SU-DHL-6 (cell line): ENCODE data around the gene APOL4.

Experiments used
- EZH2phosphoT487 ChIP-seq: fragments of 200-600 bp; sonication (generic), shearing (Covaris generic); conservative IDR thresholded peaks from 2 replicates; pipeline ENCODE4 v1.6.1; 2018; ENCODE audit warnings: mild to moderate bottlenecking, antibody characterized with exemption, low read length, moderate library complexity, mixed read lengths
- TF ChIP-seq, protein P1 (sequence below): fragments of 200-600 bp; sonication (generic); IDR thresholded peaks from one replicate; pipeline ENCODE4 v1.5.1; 2017; ENCODE audit warnings: antibody characterized with exemption, mild to moderate bottlenecking, low read length, moderate library complexity; ENCODE audit not compliant: insufficient read depth, poor library complexity, severe bottlenecking

DNA sequence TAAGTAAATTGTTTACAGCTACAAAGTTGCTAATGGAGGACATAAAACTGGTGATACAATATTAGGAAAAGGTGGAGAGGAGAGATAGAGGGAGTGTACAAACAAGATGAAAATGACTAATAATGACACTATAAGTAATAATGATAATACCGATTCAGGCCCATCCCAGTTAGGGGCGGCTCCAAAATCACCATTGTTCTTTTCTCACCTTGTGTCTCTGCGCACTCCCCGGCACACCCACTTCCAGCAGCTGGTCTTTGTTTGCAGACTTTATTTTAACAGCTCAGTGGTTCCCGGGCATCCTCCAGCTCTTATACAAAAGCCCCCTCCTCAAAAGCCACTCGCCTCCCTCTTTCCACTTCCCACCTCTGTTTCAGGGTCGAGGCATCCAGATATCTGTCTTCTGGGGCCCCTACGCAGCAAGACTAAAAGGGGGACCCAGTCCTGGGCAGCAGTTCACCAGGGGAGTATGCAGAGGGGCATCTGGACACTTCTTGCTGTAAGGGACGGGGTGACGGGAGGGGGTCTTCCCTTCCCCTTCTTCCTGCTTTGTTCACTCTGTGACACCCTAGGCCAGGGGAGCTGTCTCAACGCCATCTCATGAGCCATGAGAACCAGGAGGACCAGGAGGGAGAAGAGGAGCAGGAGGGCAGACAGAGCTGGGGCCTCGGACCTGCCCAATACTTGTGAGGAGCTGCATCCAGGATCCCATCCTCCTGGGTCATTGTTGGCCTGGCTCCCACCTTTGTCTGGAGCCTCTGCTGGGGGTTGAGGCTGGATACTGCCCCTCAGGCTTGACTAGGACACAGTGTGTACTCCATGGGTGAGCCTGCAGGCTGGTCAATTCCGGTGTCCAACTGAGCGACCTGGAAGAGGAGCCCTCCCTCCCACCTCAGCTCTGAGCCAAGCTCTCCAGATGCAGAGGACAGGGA is 35.0 kb upstream of the APOL4 start:
- TF ChIP-seq, protein P1, sequence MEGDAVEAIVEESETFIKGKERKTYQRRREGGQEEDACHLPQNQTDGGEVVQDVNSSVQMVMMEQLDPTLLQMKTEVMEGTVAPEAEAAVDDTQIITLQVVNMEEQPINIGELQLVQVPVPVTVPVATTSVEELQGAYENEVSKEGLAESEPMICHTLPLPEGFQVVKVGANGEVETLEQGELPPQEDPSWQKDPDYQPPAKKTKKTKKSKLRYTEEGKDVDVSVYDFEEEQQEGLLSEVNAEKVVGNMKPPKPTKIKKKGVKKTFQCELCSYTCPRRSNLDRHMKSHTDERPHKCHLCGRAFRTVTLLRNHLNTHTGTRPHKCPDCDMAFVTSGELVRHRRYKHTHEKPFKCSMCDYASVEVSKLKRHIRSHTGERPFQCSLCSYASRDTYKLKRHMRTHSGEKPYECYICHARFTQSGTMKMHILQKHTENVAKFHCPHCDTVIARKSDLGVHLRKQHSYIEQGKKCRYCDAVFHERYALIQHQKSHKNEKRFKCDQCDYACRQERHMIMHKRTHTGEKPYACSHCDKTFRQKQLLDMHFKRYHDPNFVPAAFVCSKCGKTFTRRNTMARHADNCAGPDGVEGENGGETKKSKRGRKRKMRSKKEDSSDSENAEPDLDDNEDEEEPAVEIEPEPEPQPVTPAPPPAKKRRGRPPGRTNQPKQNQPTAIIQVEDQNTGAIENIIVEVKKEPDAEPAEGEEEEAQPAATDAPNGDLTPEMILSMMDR: no peak
- TF ChIP-seq EZH2phosphoT487: no peak
